Ovary (tissue), 9 donors: ENCODE results near the gene GLB1L. TPM values are rescaled to one million over a fixed set of nuclear protein-coding genes. Genes with fewer than 3 reads are reported as not detected.

Source experiments
- DNase-seq, 5 donors: peaks; one replicate each; pipeline ENCODE4 v3.0.0-alpha.2; 2019 to 2020
- H3K27ac ChIP-seq, 2 donors: fragments of 200-600 bp; one replicate each; pipeline versions ENCODE4 v1.5.1 to v1.8.0; 2019 to 2022
- H3K27me3 ChIP-seq: fragments of 200-600 bp; one replicate; pipeline ENCODE4 v1.8.0; 2022
- H3K36me3 ChIP-seq: fragments of 200-600 bp; sonication (generic); one replicate; pipeline ENCODE4 v1.5.1; 2019
- H3K4me1 ChIP-seq: one replicate; pipeline ENCODE4 v1.8.1; 2013; ENCODE audit warnings: mild to moderate bottlenecking, moderate library complexity; ENCODE audit not compliant: insufficient read depth
- H3K4me3 ChIP-seq: fragments of 200-600 bp; sonication (generic); one replicate; pipeline ENCODE4 v1.5.1; 2017
- H3K9me3 ChIP-seq, 2 donors: fragments of 200-600 bp in 1 of 2; sonication (generic) in 1 of 2; one replicate each; pipeline versions ENCODE4 v1.5.1 to v1.8.1; 2013 to 2019; ENCODE audit warnings: mild to moderate bottlenecking in 1 of 2, moderate library complexity in 1 of 2
- CTCF ChIP-seq, 3 donors: fragments of 450-650 bp in 2 of 3; fragments of 200-600 bp in 1 of 3; IDR thresholded peaks; one replicate each; pipeline versions ENCODE4 v1.5.1 to v1.8.0; 2016 to 2022; ENCODE audit warnings: antibody characterized with exemption in 3 of 3, mild to moderate bottlenecking in 1 of 3
- EP300 ChIP-seq: sonication (generic); formaldehyde crosslinking; IDR thresholded peaks from one replicate; pipeline ENCODE4 v1.6.1; 2017; ENCODE audit warnings: antibody characterized with exemption
- POLR2A ChIP-seq: fragments of 450-650 bp; IDR thresholded peaks from one replicate; pipeline ENCODE4 v1.6.1; 2017; ENCODE audit warnings: antibody characterized with exemption, mild to moderate bottlenecking, moderate library complexity
- WGBS, 3 donors: extraction: QIAGEN DNeasy Blood & Tissue Kit in 1 of 3; methylation state at CpG; one replicate each; pipeline versions ENCODE4 v1.1.5 to v1.1.7; 2013 to 2017; 5-methylcytosine and 5-hydroxymethylcytosine counted together
- intact Hi-C, 4 donors: fragments of 100-400 bp; cut with DNase I; formaldehyde crosslinking; loops; one replicate each; pipeline versions ENCODE4 v1.11.0 to v1.15.1; 2022 to 2023
- polyA plus RNA-seq, 2 donors: library from polyadenylated mRNA; stranded (reverse); fragments of 200-250 nt in 1 of 2; fragments of 350-450 nt in 1 of 2; fragmentation: Illumina TruSeq in 1 of 2; extraction: RNeasy Lipid Tissue Mini Kit (QIAGEN cat#74804) in 1 of 2; gene quantifications; one replicate each; pipeline ENCODE4 v1.2.3, GENCODE V29; 2013 to 2014
- total RNA-seq, 7 donors: library from RNA; depleted of rRNA in 2 of 7; stranded (reverse); fragments of >200 nt in 2 of 7; fragmentation: NEBNext Ultra II Directional in 3 of 7; extraction: Animal tissue kit (Norgen Biotek cat#: 25700) in 3 of 7; gene quantifications; one replicate each; pipeline versions ENCODE4 v1.1.0 to v1.2.4, GENCODE V29; 2016 to 2023
- donor health status: DM: no; HTN: no; CAD: no; lungs with moderate emphysema.
- donor health status: DM: no; HTN: no; CAD: no.
- donor health status: Bipolar disorder and iron deficiency.
- donor health status: DM: yes; HTN: yes; CAD: no.
- donor health status: DM: no; HTN: no; CAD: no.
- donor health status: DM: yes; HTN: yes; CAD: no.

The GLB1L gene
- total and polyA plus RNA-seq, 9 donors, result 5.7 to 20.3 (median 13.9) TPM

GRCh38 chr2:219228911-219229304, 16.3 kb downstream of the GLB1L start:
- Histone ChIP-seq H3K4me3 (peak overlapping the region; percentile 68), H3K36me3 (no peaks in the 10 kb centered on the region), H3K4me1 (peaks cover 8% of the 10 kb centered on the region), H3K9me3 (no peaks in the 10 kb centered on the region), H3K27ac (peak overlapping the region; percentile 34 to 94), H3K27me3 (no peaks in the 10 kb centered on the region)
- TF ChIP-seq CTCF (IDR thresholded peaks at IDR 0.05) (no peak), EP300 (no peak), POLR2A (no peak)
- DNase-seq, result no peak
- intact Hi-C loops, result loop anchor here in 1 of 4 donors (5.0 kb wide), 1 partner anchor 52 kb away; the partner anchor contains the start of genes CNPPD1 and RETREG2
- WGBS, 3 donors, result 0 to 1% (median 1%) methylated on average over 10 to 19 of the region's 19 CpGs

- TF ChIP-seq EP300 (no peak), POLR2A (no peak), CTCF (IDR thresholded peaks at IDR 0.05) (no peak)
- WGBS, 3 donors, result 28 to 34% (median 31%) methylated on average over 7 of the region's 7 CpGs
- DNase-seq, result no peak
- Histone ChIP-seq H3K9me3 (no peaks in the 10 kb centered on the region), H3K27me3 (no peaks in the 10 kb centered on the region), H3K4me1 (peaks cover 8% of the 10 kb centered on the region), H3K36me3 (no peaks in the 10 kb centered on the region), H3K27ac (peak overlapping the region; percentile 34 to 94), H3K4me3 (peak overlapping the region; percentile 68)
- intact Hi-C loops, result loop anchor here in 1 of 4 donors (5.0 kb wide), 1 partner anchor 51 kb away; the partner anchor contains the start of genes CNPPD1 and RETREG2
These were observed 17.0 kb downstream of the GLB1L start for GRCh38 chr2:219228041-219228910.

- no peaks in the 10 kb centered on the region for H3K36me3 ChIP-seq
- WGBS, 3 donors, result 80 to 92% (median 82%) methylated on average over 3 of the region's 3 CpGs
- no peaks in the 10 kb centered on the region for H3K9me3 ChIP-seq
- H3K4me1 ChIP-seq, result peaks cover 8% of the 10 kb centered on the region
- no peak overlapping the region for H3K4me3 ChIP-seq
- no peak for DNase-seq
- TF ChIP-seq CTCF (IDR thresholded peaks at IDR 0.05) (no peak), EP300 (no peak), POLR2A (no peak)
- no peaks in the 10 kb centered on the region for H3K27me3 ChIP-seq
- intact Hi-C loops, result loop anchor here in 1 of 4 donors (5.0 kb wide), 1 partner anchor 48 kb away; the partner anchor contains the start of genes CNPPD1 and RETREG2
- no peak overlapping the region for H3K27ac ChIP-seq
These were observed 19.9 kb downstream of the GLB1L start for GRCh38 chr2:219225350-219225749.

- intact Hi-C loops, result no loop called here
- H3K4me3 ChIP-seq, result no peak overlapping the region
- no peaks in the 10 kb centered on the region for H3K36me3 ChIP-seq
- DNase-seq, result no peak
- WGBS, 3 donors, result 88 to 91% (median 90%) methylated on average over 30 to 31 of the region's 31 CpGs
- H3K27me3 ChIP-seq, result no peaks in the 10 kb centered on the region
- TF ChIP-seq CTCF (IDR thresholded peaks at IDR 0.05), result no peak
- no peak for TF ChIP-seq EP300
- TF ChIP-seq POLR2A, result no peak
- H3K27ac ChIP-seq, result no peak overlapping the region
- no peaks in the 10 kb centered on the region for H3K9me3 ChIP-seq
- H3K4me1 ChIP-seq, result peaks cover 10% of the 10 kb centered on the region
These were observed 21.2 kb downstream of the GLB1L start for GRCh38 chr2:219223831-219224610.
